Measurements from ENCODE around the gene RUNX3.

Gene RUNX3

GRCh38 chr1:24939675-24940193 lies 9.7 kb upstream of the RUNX3 start:
- Histone ChIP-seq H3K9me3 (no peaks in the 10 kb centered on the region), H3K27me3 (peaks cover 21% of the 10 kb centered on the region), H3K9ac (no peak overlapping the region), H3K36me3 (no peaks in the 10 kb centered on the region), H4K20me1 (peaks cover 4% of the 10 kb centered on the region; the same call in 1 of the 2 replicates), H3K27ac (no peak overlapping the region), H3K4me1 (peaks cover 52% of the 10 kb centered on the region), H3K4me2 (0 out of 2 replicates have a peak overlapping the region, but pooled peaks have one; percentile 17), H3K4me3 (no peak overlapping the region)
- no peak for TF ChIP-seq Cebpa-rat (IDR thresholded peaks at IDR 0.05)

GRCh38 chr1:24939040-24939674 lies 9.1 kb upstream of the RUNX3 start:
- Histone ChIP-seq H3K4me1 (peaks cover 56% of the 10 kb centered on the region), H3K9me3 (no peaks in the 10 kb centered on the region), H3K36me3 (no peaks in the 10 kb centered on the region), H3K4me2 (no peak overlapping the region), H3K9ac (no peak overlapping the region), H4K20me1 (peaks cover 9% of the 10 kb centered on the region), H3K4me3 (no peak overlapping the region), H3K27me3 (peaks cover 26% of the 10 kb centered on the region), H3K27ac (no peak overlapping the region)
- TF ChIP-seq Cebpa-rat (IDR thresholded peaks at IDR 0.05), result no peak

- H3K36me3 ChIP-seq, result no peaks in the 10 kb centered on the region
- TF ChIP-seq Cebpa-rat (IDR thresholded peaks at IDR 0.05), result no peak
- H3K27me3 ChIP-seq, result peaks cover 35% of the 10 kb centered on the region
These were observed 8.2 kb upstream of the RUNX3 start for GRCh38 chr1:24938276-24938675.

GRCh38 chr1:24936684-24937083 lies 6.6 kb upstream of the RUNX3 start:
- Histone ChIP-seq H3K4me2 (no peak overlapping the region), H3K27ac (no peak overlapping the region), H3K27me3 (peaks cover 51% of the 10 kb centered on the region), H3K36me3 (no peaks in the 10 kb centered on the region), H3K4me3 (no peak overlapping the region), H4K20me1 (peaks cover 31% of the 10 kb centered on the region), H3K4me1 (peaks cover 50% of the 10 kb centered on the region), H3K9me3 (no peaks in the 10 kb centered on the region), H3K9ac (no peak overlapping the region)
- TF ChIP-seq Cebpa-rat (IDR thresholded peaks at IDR 0.05), result no peak

More at GRCh38 chr1:24938276-24938675, 8.2 kb upstream of the RUNX3 start:
- no peaks in the 10 kb centered on the region for H3K9me3 ChIP-seq
- H3K27ac ChIP-seq, result no peak overlapping the region
- H3K9ac ChIP-seq, result no peak overlapping the region
- peaks cover 56% of the 10 kb centered on the region for H3K4me1 ChIP-seq
- H3K4me3 ChIP-seq, result no peak overlapping the region
- H3K4me2 ChIP-seq, result no peak overlapping the region
- peaks cover 18% of the 10 kb centered on the region for H4K20me1 ChIP-seq

DNA sequence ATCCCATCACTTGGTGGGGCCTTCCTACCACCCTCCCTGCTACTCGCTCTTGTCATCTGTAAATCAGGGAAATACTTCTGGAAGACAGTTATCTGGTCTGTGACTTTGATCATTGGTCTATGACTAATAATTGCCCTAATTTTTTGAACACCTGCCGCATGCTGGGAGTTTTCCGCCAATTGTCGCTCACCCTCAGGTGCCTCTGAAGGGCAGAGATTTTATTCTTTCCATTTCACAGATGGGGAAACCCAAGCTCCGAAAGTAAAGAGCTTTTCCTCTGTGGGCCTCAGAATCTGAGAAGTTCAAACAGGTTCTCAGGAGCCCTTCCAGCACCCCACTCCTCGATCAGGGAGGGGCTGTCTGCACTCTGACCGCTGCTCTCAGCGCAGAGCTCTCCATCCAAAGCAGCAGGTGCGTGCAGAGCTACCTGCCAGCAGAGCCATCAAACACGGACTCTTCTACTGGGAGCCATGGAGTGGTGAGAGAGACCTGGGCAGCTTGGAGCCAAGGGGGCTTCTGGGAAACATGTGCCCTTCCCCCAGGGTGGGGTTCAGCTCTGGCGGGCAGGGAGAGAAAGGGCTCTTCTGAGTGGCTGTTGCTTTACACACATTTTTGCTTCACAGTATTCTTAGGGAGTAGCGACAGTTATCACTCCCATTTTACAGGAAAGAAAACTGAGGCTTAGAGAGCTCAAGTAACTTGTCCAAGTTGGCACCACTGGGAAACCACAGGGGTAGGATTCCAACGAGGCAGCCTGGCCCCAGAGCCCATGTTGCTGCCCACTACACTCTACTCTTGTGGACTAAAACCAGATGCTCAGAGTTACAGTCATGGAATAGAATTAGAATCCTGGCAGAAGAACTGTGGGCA lies 5.8 kb upstream of the RUNX3 start:
- Histone ChIP-seq H3K4me1 (peaks cover 42% of the 10 kb centered on the region), H3K9me3 (no peaks in the 10 kb centered on the region), H3K27me3 (peaks cover 60% of the 10 kb centered on the region), H3K36me3 (no peaks in the 10 kb centered on the region), H3K9ac (no peak overlapping the region), H3K4me2 (peak overlapping the region; percentile 72), H3K4me3 (no peak overlapping the region), H3K27ac (no peak overlapping the region), H4K20me1 (peaks cover 39% of the 10 kb centered on the region)
- TF ChIP-seq Cebpa-rat (IDR thresholded peaks at IDR 0.05), result no peak

DNA sequence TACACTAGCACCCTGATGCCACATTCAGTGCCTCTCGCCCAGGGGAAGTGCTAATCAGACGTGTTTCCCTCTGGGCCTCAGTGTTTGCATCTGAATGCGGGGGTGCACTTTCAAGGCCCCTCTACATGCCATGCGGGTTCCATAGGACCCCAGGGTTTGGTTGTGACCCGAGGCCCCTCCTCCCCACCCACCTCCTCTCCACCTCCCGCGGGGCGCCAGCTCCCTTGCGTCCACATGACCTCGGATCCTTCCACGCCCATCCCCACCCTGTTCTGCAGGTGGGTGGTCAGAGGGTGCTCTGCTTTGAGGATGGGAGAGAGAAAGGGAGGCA lies 5.1 kb upstream of the RUNX3 start:
- Histone ChIP-seq H3K27ac (no peak overlapping the region), H3K27me3 (peaks cover 66% of the 10 kb centered on the region), H4K20me1 (peaks cover 46% of the 10 kb centered on the region), H3K4me2 (peak overlapping the region; percentile 72), H3K4me1 (peaks cover 48% of the 10 kb centered on the region), H3K36me3 (no peaks in the 10 kb centered on the region), H3K4me3 (no peak overlapping the region), H3K9ac (no peak overlapping the region), H3K9me3 (no peaks in the 10 kb centered on the region)
- TF ChIP-seq Cebpa-rat (IDR thresholded peaks at IDR 0.05), result no peak

GRCh38 chr1:24934310-24935195 lies 4.5 kb upstream of the RUNX3 start:
- Histone ChIP-seq H3K36me3 (no peaks in the 10 kb centered on the region), H3K27ac (no peak overlapping the region), H3K4me2 (peak overlapping the region; percentile 72), H3K4me3 (no peak overlapping the region), H3K4me1 (peaks cover 48% of the 10 kb centered on the region), H3K9me3 (no peaks in the 10 kb centered on the region), H3K27me3 (peaks cover 73% of the 10 kb centered on the region), H4K20me1 (peaks cover 52% of the 10 kb centered on the region), H3K9ac (no peak overlapping the region)
- no peak for TF ChIP-seq Cebpa-rat (IDR thresholded peaks at IDR 0.05)

DNA sequence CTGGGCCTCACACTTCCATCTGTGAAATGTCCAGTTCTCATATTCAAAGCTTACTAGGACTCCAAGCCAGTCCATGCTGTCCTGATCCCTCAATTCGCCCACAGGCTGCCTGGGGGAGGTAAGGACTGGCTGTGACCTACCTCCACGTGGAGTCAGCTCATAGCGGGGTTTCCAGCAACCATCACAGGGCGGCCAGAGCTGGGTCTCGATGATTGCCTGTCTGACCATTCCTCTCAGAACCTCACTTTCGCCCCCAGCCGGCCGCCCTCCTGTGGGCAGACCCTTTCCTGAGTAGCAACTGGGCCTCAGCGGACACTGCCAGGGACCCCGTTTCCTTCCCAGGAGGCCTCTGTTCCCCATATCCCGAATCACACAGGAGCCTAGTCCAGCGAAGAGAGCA lies 3.4 kb upstream of the RUNX3 start:
- H3K9me3 ChIP-seq, result no peaks in the 10 kb centered on the region
- no peaks in the 10 kb centered on the region for H3K36me3 ChIP-seq
- no peak overlapping the region for H3K27ac ChIP-seq
- peaks cover 59% of the 10 kb centered on the region for H3K4me1 ChIP-seq
- no peak for TF ChIP-seq Cebpa-rat (IDR thresholded peaks at IDR 0.05)
- peaks cover 63% of the 10 kb centered on the region for H4K20me1 ChIP-seq
- no peak overlapping the region for H3K4me3 ChIP-seq
- 0 out of 2 replicates have a peak overlapping the region, but pooled peaks have one; percentile 11 for H3K9ac ChIP-seq
- peak overlapping the region; percentile 72 for H3K4me2 ChIP-seq
- peaks cover 83% of the 10 kb centered on the region for H3K27me3 ChIP-seq

DNA sequence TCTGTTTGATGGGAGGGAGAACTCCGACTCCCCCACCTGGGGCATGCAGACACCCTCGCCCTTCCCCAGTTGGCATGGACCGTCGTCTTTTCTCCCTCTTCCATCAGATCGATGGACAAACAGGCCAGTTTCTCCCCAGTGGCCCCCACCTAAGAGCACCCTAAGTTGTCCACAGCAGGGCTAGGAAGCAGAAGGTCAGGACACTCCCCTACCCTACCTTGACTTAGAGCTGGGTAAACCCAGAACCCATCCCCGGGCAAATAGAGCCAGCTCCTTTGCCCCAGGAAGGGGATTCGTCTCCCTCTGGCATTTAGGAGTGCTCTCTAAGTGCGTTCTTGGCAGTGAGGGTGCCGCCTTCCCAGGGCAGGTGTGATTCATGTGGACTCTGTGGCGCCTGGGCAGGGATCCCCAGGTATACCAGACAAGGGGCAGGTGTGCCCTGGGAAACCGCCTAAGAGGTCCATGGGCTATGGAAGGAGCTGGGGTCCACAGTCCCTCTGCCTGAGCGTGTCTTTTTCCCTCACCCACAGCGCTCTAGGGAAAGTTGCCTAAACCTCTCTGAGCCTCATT lies 2.7 kb upstream of the RUNX3 start:
- H3K9ac ChIP-seq, result no peak overlapping the region
- H3K4me1 ChIP-seq, result peaks cover 61% of the 10 kb centered on the region
- no peaks in the 10 kb centered on the region for H3K9me3 ChIP-seq
- no peak for TF ChIP-seq Cebpa-rat (IDR thresholded peaks at IDR 0.05)
- H3K4me3 ChIP-seq, result no peak overlapping the region
- H3K27ac ChIP-seq, result no peak overlapping the region
- H3K4me2 ChIP-seq, result peak overlapping the region; percentile 51
- no peaks in the 10 kb centered on the region for H3K36me3 ChIP-seq
- peaks cover 90% of the 10 kb centered on the region for H3K27me3 ChIP-seq
- H4K20me1 ChIP-seq, result peaks cover 69% of the 10 kb centered on the region

Data from BLaER1 (cell line).